Measurements from ENCODE around the gene UBXN1.

UBXN1 gene

DNA sequence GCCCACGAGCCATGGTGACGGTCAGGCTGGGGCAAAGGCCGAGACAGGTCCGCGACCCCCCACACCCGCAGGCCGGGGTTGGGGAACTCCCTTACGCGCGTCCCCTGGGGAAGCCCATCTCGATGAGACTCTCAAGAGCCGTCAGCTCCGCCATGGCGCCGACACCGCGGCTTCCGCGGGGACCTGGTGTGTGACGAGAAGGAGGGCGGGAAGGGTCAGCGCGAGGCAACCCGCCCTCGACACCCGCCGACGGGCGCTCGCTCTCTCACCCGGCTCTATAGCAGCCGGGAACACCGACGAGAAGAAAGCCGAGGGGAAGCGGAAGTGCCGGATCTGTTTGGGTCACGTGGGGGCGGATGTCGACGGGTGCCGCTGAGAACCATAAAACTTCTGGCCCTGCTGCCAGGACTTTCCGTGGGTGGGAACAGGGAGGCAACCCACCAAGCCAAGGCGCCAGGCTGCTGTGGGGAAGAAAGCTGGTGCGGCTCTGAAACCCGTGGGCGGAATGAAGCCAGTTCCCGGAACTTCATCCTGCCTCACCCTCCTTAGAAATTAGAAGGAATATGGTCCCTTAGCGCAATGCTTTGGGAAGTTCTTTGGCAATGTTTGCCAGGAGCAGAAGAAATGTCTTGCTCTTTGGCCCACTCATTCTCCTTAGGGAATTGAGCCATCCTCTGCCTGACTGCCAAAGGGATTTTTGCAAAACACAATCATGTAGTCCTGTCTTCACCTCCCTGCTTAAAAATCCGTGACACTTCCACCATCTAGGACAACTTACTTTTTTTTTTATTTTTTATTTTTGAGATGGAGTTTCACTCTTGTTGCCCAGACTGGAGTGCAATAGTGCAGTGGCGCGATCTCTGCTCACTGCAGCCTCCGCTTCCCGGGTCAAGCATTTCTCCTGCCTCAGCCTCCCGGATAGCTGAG, at the start of gene UBXN1:
Gene UBXN1 (minus strand): TSS at position 304 of the 927 bp plus-strand sequence. CDS start 150 bp downstream, at position 154.
- peak; percentile 85 for DNase-seq (ENCODE audit: low spot score)

DNA sequence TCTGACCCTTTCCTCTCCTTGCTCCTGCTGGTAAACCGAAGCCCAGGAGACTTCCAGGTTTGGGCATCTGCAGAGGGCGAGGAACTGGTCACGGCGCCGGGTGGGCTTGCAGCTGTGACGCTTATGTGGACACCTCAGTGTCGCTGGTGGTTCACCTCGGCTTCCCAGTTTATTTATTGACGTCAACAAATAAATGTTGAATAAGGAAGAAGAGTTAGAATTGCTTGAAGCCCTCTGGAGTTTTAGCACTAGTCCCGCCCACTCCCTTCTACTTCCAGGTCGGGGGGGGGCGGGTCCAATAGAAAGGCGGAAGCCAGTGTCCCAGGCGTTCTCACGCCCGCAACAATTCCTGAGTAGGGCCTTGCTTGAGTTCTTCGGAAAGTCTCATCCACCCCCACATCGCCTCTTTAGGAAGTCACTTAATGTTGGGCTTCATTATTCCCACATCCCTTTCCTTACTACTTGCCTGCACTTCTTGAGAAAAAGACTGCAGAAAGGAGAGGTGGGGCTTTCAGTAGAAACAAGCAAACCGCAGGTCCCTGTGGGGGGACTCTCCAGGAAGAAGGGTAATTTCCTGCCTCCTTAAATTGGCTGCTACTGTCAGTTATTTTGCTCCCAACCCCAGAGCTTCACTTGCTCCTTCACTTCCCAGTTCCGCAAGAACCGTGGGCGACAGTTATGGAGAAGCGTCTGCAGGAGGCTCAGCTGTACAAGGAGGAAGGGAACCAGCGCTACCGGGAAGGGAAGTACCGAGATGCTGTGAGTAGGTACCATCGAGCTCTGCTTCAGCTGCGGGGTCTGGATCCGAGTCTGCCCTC, 49.5 kb upstream of the UBXN1 start, which contains the start of gene TTC9C:
Gene TTC9C (plus strand): TSS at position 316 of the 818 bp plus-strand sequence. CDS start 363 bp downstream, at position 679.
- peak; percentile 79 for DNase-seq (ENCODE audit: low spot score)

- DNase-seq (ENCODE audit: low spot score): peak; percentile 96
Observed at GRCh38 chr11:62727872-62728170, 48.9 kb upstream of the UBXN1 start.

GRCh38 chr11:62727165-62727871, 48.4 kb upstream of the UBXN1 start, which contains the start of gene HNRNPUL2:
HNRNPUL2 (minus strand) TSS chr11:62727457; CDS start chr11:62727156, 301 bp downstream.
- peak; percentile 99 for DNase-seq (ENCODE audit: low spot score)

- DNase-seq (ENCODE audit: low spot score): no peak
Observed at GRCh38 chr11:62726915-62727164, 48.0 kb upstream of the UBXN1 start.

- peak; percentile 13 for DNase-seq (ENCODE audit: low spot score)
Observed at GRCh38 chr11:62726156-62726914, 47.5 kb upstream of the UBXN1 start.

DNA sequence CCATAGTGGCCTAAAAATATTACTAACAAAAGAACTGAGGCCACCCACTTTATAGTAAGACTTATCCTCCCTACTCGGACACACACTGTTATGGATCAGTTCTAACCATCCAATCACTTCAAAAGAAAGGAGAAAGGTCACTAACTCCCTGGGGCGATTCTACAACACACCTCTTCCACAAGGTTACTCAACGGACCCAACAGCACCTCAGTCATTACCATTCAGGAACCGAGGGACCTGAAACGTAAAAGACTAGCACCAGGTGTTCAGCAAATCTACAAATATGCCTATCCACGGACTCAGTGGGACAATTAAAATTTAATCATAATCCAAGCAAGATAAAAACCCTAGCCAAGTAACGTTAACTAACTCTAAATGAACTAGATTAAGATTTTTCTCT, 46.8 kb upstream of the UBXN1 start:
- DNase-seq (ENCODE audit: low spot score): no peak

GRCh38 chr11:62724171-62724570, 45.3 kb upstream of the UBXN1 start:
- no peak for DNase-seq (ENCODE audit: low spot score)

DNA sequence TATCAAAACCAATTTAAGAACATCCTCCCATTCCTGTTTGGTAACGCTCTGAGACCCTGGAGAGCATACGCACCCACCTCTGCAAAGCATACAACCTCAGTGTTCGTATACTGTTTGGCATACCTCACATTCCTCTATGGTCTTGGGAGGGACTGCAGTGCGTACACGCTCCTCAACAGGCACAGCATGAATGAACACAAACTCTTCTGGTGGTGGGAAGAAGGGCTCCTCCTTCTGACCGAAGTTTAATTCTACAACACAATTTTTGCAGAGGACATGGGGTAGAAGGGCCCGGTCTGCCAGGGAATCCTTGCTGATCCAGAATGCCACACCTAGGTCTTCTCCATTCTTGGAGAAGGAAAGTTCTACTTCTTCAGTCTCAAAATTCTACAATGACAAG, 43.1 kb upstream of the UBXN1 start:
- DNase-seq (ENCODE audit: low spot score): no peak

GRCh38 chr11:62719302-62719978, 40.6 kb upstream of the UBXN1 start:
- no peak for DNase-seq (ENCODE audit: low spot score)

DNA sequence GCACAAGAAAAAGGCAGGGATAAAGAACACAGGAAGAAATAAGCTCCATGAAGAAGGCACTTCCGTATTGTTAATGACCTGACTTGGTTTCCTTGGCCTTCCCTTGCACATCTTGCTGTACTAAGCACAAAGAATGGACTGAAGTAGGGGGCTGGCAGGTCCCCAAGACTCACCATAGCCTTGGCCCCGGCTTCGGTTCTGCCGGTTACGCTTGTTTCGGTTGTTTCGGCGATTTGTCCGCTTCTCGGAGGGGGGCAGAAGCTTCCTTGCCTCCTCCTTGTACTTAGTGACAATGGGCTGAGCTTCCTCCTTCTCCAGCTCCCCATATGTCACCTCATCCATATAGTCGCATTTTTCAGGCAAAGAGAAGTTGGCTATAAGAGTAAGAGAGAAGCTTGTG, 37.9 kb upstream of the UBXN1 start:
- no peak for DNase-seq (ENCODE audit: low spot score)

GRCh38 chr11:62716206-62716605, 37.3 kb upstream of the UBXN1 start:
- DNase-seq (ENCODE audit: low spot score): no peak

DNA sequence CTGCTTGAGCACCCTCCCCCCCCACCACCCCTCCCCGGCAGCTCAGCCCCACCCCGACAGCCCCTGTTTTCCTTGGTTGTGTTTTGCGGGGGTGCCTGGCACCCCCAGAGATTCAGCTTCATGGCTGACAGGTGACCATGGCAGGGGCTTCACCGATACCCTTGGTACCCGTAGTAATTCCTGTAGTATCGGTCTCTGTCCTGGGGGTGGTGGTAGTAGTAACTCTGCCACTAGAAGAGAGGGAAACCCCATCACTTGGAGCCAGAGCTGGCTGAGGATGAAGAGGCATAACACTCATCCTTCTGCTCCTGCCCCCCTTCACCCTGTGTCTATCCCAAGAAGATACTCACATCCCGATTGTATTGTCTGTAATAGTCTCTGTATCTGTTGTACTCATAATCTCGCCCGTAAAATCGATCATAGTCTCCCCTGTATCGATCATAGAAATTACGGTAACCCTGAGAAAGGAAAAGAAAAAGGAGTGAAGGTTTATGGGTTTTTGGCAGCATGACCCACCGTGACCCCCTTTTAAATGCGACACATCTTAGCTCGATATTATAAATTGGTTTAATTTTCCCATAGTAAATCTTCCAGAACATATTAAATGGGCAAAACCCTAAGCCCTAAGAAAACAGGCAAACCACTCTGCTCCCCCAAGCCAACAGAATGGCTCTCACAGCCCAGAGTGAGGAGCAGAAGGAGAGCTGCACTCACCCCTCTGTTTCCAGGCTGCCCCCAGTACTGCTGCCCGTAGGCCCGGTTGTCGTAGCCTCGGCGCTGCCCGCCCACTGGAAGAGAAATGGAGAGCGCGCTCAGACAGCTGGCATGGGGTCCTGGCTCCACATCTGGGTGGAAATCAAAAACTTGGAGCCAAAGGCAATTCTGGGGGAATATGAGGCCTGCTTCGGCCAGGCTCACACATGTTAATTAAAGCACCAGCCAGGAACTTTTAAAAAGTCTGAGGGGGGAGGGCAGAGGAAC, 36.6 kb upstream of the UBXN1 start:
- no peak for DNase-seq (ENCODE audit: low spot score)

GRCh38 chr11:62713343-62713742, 34.5 kb upstream of the UBXN1 start:
- DNase-seq (ENCODE audit: low spot score): no peak

DNA sequence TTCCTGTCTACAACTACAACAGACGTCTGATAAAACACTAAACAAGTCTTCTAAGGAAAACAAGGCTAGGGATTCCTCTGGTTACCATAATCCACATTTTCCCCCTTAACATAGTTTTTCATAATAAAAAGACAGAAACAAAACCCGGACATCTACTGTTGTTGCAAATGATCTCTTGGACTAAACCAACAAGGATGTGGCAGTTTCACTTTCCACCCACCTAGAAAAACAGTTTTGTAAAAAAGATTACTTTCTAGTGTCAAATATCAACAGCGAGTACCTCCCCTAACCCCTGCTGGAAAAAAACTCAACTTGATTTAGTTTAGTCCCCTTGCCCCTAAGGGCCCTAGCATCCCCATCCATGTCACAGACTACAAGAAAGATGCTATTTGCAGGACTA, 34.0 kb upstream of the UBXN1 start:
- peak; percentile 20 for DNase-seq (ENCODE audit: low spot score)

DNA sequence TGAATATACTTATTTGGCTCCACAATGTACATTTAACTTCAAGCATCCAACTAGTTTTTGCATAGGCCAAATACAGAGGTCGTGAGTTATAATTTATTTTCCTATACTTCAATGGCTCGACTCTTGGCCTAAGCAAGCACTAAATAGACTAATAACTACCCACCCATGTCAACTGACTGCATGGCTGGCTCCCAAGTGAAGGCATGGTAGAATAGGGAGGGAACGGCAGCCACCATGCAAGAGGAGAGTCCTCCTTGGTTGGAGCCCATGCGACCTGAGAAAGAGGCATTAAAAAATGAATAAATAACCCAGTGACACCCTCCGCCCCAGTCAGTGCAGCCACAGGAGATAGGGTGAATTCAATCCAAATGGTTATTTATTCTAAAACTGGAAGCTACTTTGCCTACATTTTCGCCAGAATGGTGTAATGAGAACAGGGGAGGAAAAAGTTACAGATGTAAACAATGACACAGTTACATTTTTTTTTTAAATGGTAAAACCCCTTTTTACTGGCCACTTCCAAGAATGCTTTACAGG, 33.5 kb upstream of the UBXN1 start:
- DNase-seq (ENCODE audit: low spot score): no peak

GRCh38 chr11:62710001-62710345, 31.1 kb upstream of the UBXN1 start:
- peak; percentile 22 for DNase-seq (ENCODE audit: low spot score)

- DNase-seq (ENCODE audit: low spot score): peak; percentile 98
Observed at GRCh38 chr11:62709247-62710000, 30.6 kb upstream of the UBXN1 start.

- DNase-seq (ENCODE audit: low spot score): peak; percentile 49
Observed at GRCh38 chr11:62708793-62709192, 29.9 kb upstream of the UBXN1 start.

All from CD4-positive, alpha-beta T cell treated with Interleukin-15 for 4 hours (primary cell).